ENCODE results near the gene OPN1SW.

OPN1SW gene

GRCh38 chr7:128793181-128793547 is 17.6 kb upstream of the OPN1SW start:
- DNase-seq (ENCODE audit: low read depth in 2 of 2): no peak

GRCh38 chr7:128792471-128793180 is 17.0 kb upstream of the OPN1SW start:
- no peak for DNase-seq (ENCODE audit: low read depth in 2 of 2)

- DNase-seq (ENCODE audit: low read depth in 2 of 2): no peak
These were observed 16.4 kb upstream of the OPN1SW start for GRCh38 chr7:128791972-128792327.

- peak; percentile 41 to 67 for DNase-seq (ENCODE audit: low read depth in 2 of 2)
These were observed 15.8 kb upstream of the OPN1SW start, which contains the start of gene CCDC136 for GRCh38 chr7:128791121-128791971. Gene CCDC136 (plus strand): TSS chr7:128791968. CDS start chr7:128792412, 444 bp downstream.

GRCh38 chr7:128790315-128791041 is 14.9 kb upstream of the OPN1SW start:
- no peak for DNase-seq (ENCODE audit: low read depth in 2 of 2)

GRCh38 chr7:128788446-128789412 is 13.1 kb upstream of the OPN1SW start:
- no peak for DNase-seq (ENCODE audit: low read depth in 2 of 2)

GRCh38 chr7:128785738-128786137 is 10.1 kb upstream of the OPN1SW start:
- DNase-seq (ENCODE audit: low read depth in 2 of 2): no peak

GRCh38 chr7:128783143-128783861 is 7.7 kb upstream of the OPN1SW start:
- DNase-seq (ENCODE audit: low read depth in 2 of 2): no peak

GRCh38 chr7:128781851-128782250 is 6.3 kb upstream of the OPN1SW start:
- no peak for DNase-seq (ENCODE audit: low read depth in 2 of 2)

- no peak for DNase-seq (ENCODE audit: low read depth in 2 of 2)
These were observed 5.5 kb upstream of the OPN1SW start for GRCh38 chr7:128781126-128781525.

GRCh38 chr7:128778946-128779345 is 3.4 kb upstream of the OPN1SW start:
- DNase-seq (ENCODE audit: low read depth in 2 of 2): no peak

- no peak for DNase-seq (ENCODE audit: low read depth in 2 of 2)
These were observed 1.8 kb upstream of the OPN1SW start for GRCh38 chr7:128777156-128778123.

GRCh38 chr7:128774921-128775320 is 673 bp downstream of the OPN1SW start:
- DNase-seq (ENCODE audit: low read depth in 2 of 2): no peak

GRCh38 chr7:128774029-128774689 is 1.4 kb downstream of the OPN1SW start:
- DNase-seq (ENCODE audit: low read depth in 2 of 2): no peak

- no peak for DNase-seq (ENCODE audit: low read depth in 2 of 2)
These were observed 2.0 kb downstream of the OPN1SW start for GRCh38 chr7:128773604-128774003.

GRCh38 chr7:128770233-128770632 is 5.4 kb downstream of the OPN1SW start:
- DNase-seq (ENCODE audit: low read depth in 2 of 2): no peak

- DNase-seq (ENCODE audit: low read depth in 2 of 2): no peak
These were observed 8.0 kb downstream of the OPN1SW start for GRCh38 chr7:128767475-128768110.

GRCh38 chr7:128763541-128763940 is 12.1 kb downstream of the OPN1SW start:
- no peak for DNase-seq (ENCODE audit: low read depth in 2 of 2)

All from stimulated activated CD4-positive, alpha-beta T cell treated with anti-CD3 and anti-CD28 coated beads, Interleukin-15, amount 100 ng/mL, for 48 hours (primary cell).